Upper lobe of left lung (tissue), 4 donors: Measurements from ENCODE around the gene VN1R4.
"Not testable (repeated sequence)": the region's sequence is repeated elsewhere in the genome, so short reads cannot be mapped to it uniquely, and the experiment has no call there.

Experiments
- POLR2A ChIP-seq, 4 donors: fragments of 450-650 bp; IDR thresholded peaks; one replicate each; pipeline ENCODE4 v1.5.1; 2016 to 2017; ENCODE audit warnings: antibody characterized with exemption in 4 of 4, mild to moderate bottlenecking in 2 of 4
- TF ChIP-seq, protein P1 (sequence below), 6 experiments: fragments of 450-650 bp in 4 of 6; fragments of 200-600 bp in 2 of 6; sonication (generic) in 2 of 6; IDR thresholded peaks; one replicate each; pipeline ENCODE4 v1.5.1; 2016 to 2019; ENCODE audit warnings: antibody characterized with exemption in 6 of 6

- not testable (repeated sequence) for TF ChIP-seq POLR2A (IDR thresholded peaks at IDR 0.05)
- TF ChIP-seq, protein P1, sequence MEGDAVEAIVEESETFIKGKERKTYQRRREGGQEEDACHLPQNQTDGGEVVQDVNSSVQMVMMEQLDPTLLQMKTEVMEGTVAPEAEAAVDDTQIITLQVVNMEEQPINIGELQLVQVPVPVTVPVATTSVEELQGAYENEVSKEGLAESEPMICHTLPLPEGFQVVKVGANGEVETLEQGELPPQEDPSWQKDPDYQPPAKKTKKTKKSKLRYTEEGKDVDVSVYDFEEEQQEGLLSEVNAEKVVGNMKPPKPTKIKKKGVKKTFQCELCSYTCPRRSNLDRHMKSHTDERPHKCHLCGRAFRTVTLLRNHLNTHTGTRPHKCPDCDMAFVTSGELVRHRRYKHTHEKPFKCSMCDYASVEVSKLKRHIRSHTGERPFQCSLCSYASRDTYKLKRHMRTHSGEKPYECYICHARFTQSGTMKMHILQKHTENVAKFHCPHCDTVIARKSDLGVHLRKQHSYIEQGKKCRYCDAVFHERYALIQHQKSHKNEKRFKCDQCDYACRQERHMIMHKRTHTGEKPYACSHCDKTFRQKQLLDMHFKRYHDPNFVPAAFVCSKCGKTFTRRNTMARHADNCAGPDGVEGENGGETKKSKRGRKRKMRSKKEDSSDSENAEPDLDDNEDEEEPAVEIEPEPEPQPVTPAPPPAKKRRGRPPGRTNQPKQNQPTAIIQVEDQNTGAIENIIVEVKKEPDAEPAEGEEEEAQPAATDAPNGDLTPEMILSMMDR (IDR thresholded peaks at IDR 0.05): not testable (repeated sequence)
Observed at GRCh38 chr19:53257715-53258342, 9.7 kb downstream of the VN1R4 start, which contains the start of gene VN1R2.
